ENCODE results near the gene TRAM2. TPM values are rescaled to one million over a fixed set of nuclear protein-coding genes. Genes with fewer than 3 reads are reported as not detected.

The TRAM2 gene
- total and polyA plus RNA-seq, 2 donors (not counting 3 experiments of a cell fraction or from before 2014, with no cell fraction given), result 85.7 to 98.6 TPM

DNA sequence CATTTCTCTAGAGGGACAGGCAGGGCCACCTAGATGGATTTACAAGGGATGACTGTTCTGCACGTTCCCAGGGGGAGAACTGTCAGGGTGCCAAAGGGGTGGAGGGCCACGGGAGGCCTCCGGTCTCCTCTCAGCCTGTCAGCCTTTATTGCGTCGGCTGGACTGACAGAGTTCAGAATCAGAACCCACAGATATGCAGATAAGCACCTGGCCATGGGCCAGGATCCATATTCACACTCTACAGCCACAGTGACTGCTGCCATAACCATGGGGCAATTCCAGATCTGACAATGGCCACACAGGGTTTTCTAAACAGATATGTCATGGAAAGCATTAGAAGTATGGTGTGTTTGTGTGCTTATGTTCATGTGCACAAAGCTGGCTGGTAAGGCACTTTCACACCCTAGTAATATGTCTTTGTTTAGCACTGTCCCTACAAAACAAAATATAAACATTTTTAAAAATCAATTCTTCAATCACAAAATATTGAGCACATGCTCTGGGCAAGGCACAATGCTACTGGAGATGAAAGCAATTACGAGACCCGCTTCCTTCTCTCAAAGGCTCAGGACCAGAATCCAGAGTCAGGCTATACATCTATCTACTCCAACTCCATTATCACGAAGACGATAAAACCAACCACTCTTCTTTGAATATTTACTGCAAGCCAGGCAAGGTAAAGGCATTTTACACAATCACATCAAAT, 29.1 kb downstream of the TRAM2 start:
- POLR2A ChIA-PET, result no interaction called here
- dilution Hi-C loops (cut with MboI; ENCODE audit: extremely low pct_ligation_motif_present, low sequenced_read_pairs) (loop anchor here (25.0 kb wide), 1 partner anchor 135 kb away; the partner anchor contains the start of gene EFHC1), intact Hi-C loops (cut with micrococcal nuclease) (no loop called here)
- H3K36me3 ChIP-seq (ENCODE audit: control insufficient read depth in 2 of 2, extremely low read depth in 1 of 2, insufficient read depth in 2 of 2, low read length in 2 of 2), result no peaks in the 10 kb centered on the region
- H3K27ac ChIP-seq (ENCODE audit: insufficient read depth, low read depth, low read length), result no peak overlapping the region
- DNase-seq (ENCODE audit: low read depth, low spot score), result no peak
- no peaks in the 10 kb centered on the region for H4K20me1 ChIP-seq (replicated peaks; ENCODE audit: control insufficient read depth, extremely low read depth, insufficient read depth, low read length)
- H3K4me2 ChIP-seq (ENCODE audit: insufficient read depth, low read length), result no peak overlapping the region
- H2AFZ ChIP-seq (ENCODE audit: low read depth, low read length), result no peak overlapping the region
- no peak overlapping the region for H3K9ac ChIP-seq (replicated peaks; ENCODE audit: extremely low read depth, insufficient read depth, low read length)
- no peaks in the 10 kb centered on the region for H3K9me1 ChIP-seq (replicated peaks; ENCODE audit: control insufficient read depth, extremely low read depth, insufficient read depth, low read length)
- TF ChIP-seq FOS (IDR thresholded peaks at IDR 0.05; ENCODE audit: borderline replicate concordance, insufficient read depth, low read length) (no peak), GATA2 (IDR thresholded peaks at IDR 0.05; ENCODE audit: insufficient read depth, insufficient read length, low read depth, low read length) (peak; percentile 49)
- TF ChIP-seq, protein P1, sequence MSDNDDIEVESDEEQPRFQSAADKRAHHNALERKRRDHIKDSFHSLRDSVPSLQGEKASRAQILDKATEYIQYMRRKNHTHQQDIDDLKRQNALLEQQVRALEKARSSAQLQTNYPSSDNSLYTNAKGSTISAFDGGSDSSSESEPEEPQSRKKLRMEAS (IDR thresholded peaks at IDR 0.05; ENCODE audit: insufficient read depth, insufficient read length), result no peak
- H3K4me1 ChIP-seq (ENCODE audit: control insufficient read depth, extremely low read depth, insufficient read depth, low read length), result peaks cover 85% of the 10 kb centered on the region
- peaks cover 67% of the 10 kb centered on the region for H3K79me2 ChIP-seq (ENCODE audit: control insufficient read depth, insufficient read depth, low read length)
- BruUV-seq (replicated peaks), result no TSS peak
- H3K4me3 ChIP-seq (replicated peaks in 1 of 3; ENCODE audit: insufficient read depth in 1 of 3, low read depth in 1 of 3, low read length in 3 of 3), result no peak overlapping the region
- H3K9me3 ChIP-seq (replicated peaks; ENCODE audit: control insufficient read depth, insufficient read depth, low read length), result no peaks in the 10 kb centered on the region
- FAIRE-seq, result peak; percentile 53
- H3K27me3 ChIP-seq (ENCODE audit: control insufficient read depth in 2 of 2, insufficient read depth in 2 of 2, low read length in 2 of 2), result no peaks in the 10 kb centered on the region
- CTCF ChIA-PET, result no interaction called here

DNA sequence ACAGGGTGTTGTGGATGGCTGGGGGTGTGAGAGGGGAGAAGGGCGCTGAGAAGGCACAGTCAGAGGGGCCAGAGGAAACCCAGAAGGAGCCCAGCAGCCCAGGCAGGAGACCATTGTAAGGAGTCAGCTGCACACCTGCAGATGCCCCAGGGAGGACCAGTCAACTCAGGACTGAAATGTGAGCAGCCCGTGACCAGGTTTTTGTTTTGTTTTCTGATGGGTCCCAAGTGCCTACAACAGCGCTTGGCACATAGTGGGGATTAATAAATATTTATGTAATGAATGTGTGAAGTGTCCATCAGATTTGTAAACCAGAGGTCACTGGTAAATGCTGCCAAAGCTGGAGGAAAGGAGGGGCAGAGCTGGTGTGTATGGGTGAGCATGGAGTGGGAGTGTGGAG, 30.2 kb downstream of the TRAM2 start:
- dilution Hi-C loops (cut with MboI; ENCODE audit: extremely low pct_ligation_motif_present, low sequenced_read_pairs) (loop anchor here (25.0 kb wide), 1 partner anchor 134 kb away; the partner anchor contains the start of gene EFHC1), intact Hi-C loops (cut with micrococcal nuclease) (no loop called here)
- Histone ChIP-seq H3K27me3 (ENCODE audit: control insufficient read depth in 2 of 2, insufficient read depth in 2 of 2, low read length in 2 of 2) (no peaks in the 10 kb centered on the region), H3K79me2 (ENCODE audit: control insufficient read depth, insufficient read depth, low read length) (peaks cover 71% of the 10 kb centered on the region), H3K4me1 (ENCODE audit: control insufficient read depth, extremely low read depth, insufficient read depth, low read length) (peaks cover 80% of the 10 kb centered on the region), H4K20me1 (replicated peaks; ENCODE audit: control insufficient read depth, extremely low read depth, insufficient read depth, low read length) (no peaks in the 10 kb centered on the region), H2AFZ (ENCODE audit: low read depth, low read length) (no peak overlapping the region), H3K4me3 (replicated peaks in 1 of 3; ENCODE audit: insufficient read depth in 1 of 3, low read depth in 1 of 3, low read length in 3 of 3) (no peak overlapping the region), H3K9me1 (replicated peaks; ENCODE audit: control insufficient read depth, extremely low read depth, insufficient read depth, low read length) (no peaks in the 10 kb centered on the region), H3K9ac (replicated peaks; ENCODE audit: extremely low read depth, insufficient read depth, low read length) (no peak overlapping the region), H3K36me3 (ENCODE audit: control insufficient read depth in 2 of 2, extremely low read depth in 1 of 2, insufficient read depth in 2 of 2, low read length in 2 of 2) (no peaks in the 10 kb centered on the region), H3K27ac (ENCODE audit: insufficient read depth, low read depth, low read length) (no peak overlapping the region), H3K4me2 (ENCODE audit: insufficient read depth, low read length) (no peak overlapping the region), H3K9me3 (replicated peaks; ENCODE audit: control insufficient read depth, insufficient read depth, low read length) (no peaks in the 10 kb centered on the region)
- no peak for TF ChIP-seq POLR2A (IDR thresholded peaks at IDR 0.05; ENCODE audit: low read depth, low read length)
- no peak for TF ChIP-seq EZH2 (IDR thresholded peaks at IDR 0.05; ENCODE audit: borderline replicate concordance, low read depth, low read length, severe bottlenecking)
- no peak for TF ChIP-seq POLR2AphosphoS5 (IDR thresholded peaks at IDR 0.05; ENCODE audit: insufficient read depth, low read depth, low read length)
- TF ChIP-seq FOS (IDR thresholded peaks at IDR 0.05; ENCODE audit: borderline replicate concordance, insufficient read depth, low read length), result no peak
- TF ChIP-seq CTCF (IDR thresholded peaks at IDR 0.05; ENCODE audit: extremely low read depth in 1 of 2, insufficient read depth in 1 of 2, low read depth in 1 of 2, low read length in 2 of 2), result no peak
- TF ChIP-seq MYC (IDR thresholded peaks at IDR 0.05; ENCODE audit: low read depth, low read length), result no peak
- TF ChIP-seq GATA2 (IDR thresholded peaks at IDR 0.05; ENCODE audit: insufficient read depth, insufficient read length, low read depth, low read length), result no peak
- no peak for TF ChIP-seq JUN (IDR thresholded peaks at IDR 0.05; ENCODE audit: borderline replicate concordance, insufficient read depth, insufficient read length, low read depth)
- TF ChIP-seq, protein P1 (IDR thresholded peaks at IDR 0.05; ENCODE audit: insufficient read depth, insufficient read length), result no peak
- POLR2A ChIA-PET, result no interaction called here
- no TSS peak for BruUV-seq (replicated peaks)
- CTCF ChIA-PET, result no interaction called here
- FAIRE-seq (no peak), DNase-seq (ENCODE audit: low read depth, low spot score) (no peak)

Measured in endothelial cell of umbilical vein (primary cell).